ENCODE measurements around the gene STK32B. TPM values are rescaled to one million over a fixed set of nuclear protein-coding genes. Genes with fewer than 3 reads are reported as not detected.
A peak's percentile ranks its signal among the peaks of the same experiment; 100 is the strongest.

Gene STK32B
- total RNA-seq, 4 donors from 2014 or later, result 0.09 to 3.2 (median 0.38) TPM; not detected in 1

GRCh38 chr4:5399790-5400421 is 348.6 kb downstream of the STK32B start:
- TF ChIP-seq POLR2A (IDR thresholded peaks at IDR 0.05), result no peak
- TF ChIP-seq CTCF (IDR thresholded peaks at IDR 0.05), result peak in 5 of 6 experiments; percentile 19 to 61 (median 41)
- H3K9me3 ChIP-seq, result no peaks in the 10 kb centered on the region
- H3K27me3 ChIP-seq, result no peaks in the 10 kb centered on the region
- H3K4me1 ChIP-seq, result no peaks in the 10 kb centered on the region
- no peaks in the 10 kb centered on the region for H3K36me3 ChIP-seq
- intact Hi-C loops (cut with DNase I), result no loop called here
- H3K4me3 ChIP-seq, result no peak overlapping the region
- DNase-seq, result no peak
- 51 to 62% methylated on average over 4 to 8 of the region's 8 CpGs for WGBS, 2 donors
- H3K27ac ChIP-seq, result no peak overlapping the region

GRCh38 chr4:5403746-5404497 is 352.6 kb downstream of the STK32B start:
- 83 to 86% methylated on average over 7 of the region's 7 CpGs for WGBS, 2 donors
- intact Hi-C loops (cut with DNase I), result no loop called here
- TF ChIP-seq POLR2A (IDR thresholded peaks at IDR 0.05), result no peak
- TF ChIP-seq CTCF (IDR thresholded peaks at IDR 0.05), result no peak

GRCh38 chr4:5409237-5409636 is 358.0 kb downstream of the STK32B start:
- Histone ChIP-seq H3K4me1 (no peaks in the 10 kb centered on the region), H3K27me3 (no peaks in the 10 kb centered on the region), H3K27ac (no peak overlapping the region), H3K9me3 (peaks cover 0 to 9% (median 3%) of the 10 kb centered on the region in 3 donors), H3K36me3 (no peaks in the 10 kb centered on the region), H3K4me3 (no peak overlapping the region)
- DNase-seq, result no peak
- WGBS, 2 donors, result 55 to 57% methylated on average over 2 of the region's 2 CpGs
- intact Hi-C loops (cut with DNase I), result no loop called here
- TF ChIP-seq POLR2A (IDR thresholded peaks at IDR 0.05) (no peak), CTCF (IDR thresholded peaks at IDR 0.05) (no peak)

More at GRCh38 chr4:5403746-5404497, 352.6 kb downstream of the STK32B start:
- Histone ChIP-seq H3K9me3 (peaks cover 0 to 9% (median 3%) of the 10 kb centered on the region in 3 donors), H3K27me3 (no peaks in the 10 kb centered on the region), H3K4me1 (no peaks in the 10 kb centered on the region), H3K27ac (no peak overlapping the region), H3K36me3 (no peaks in the 10 kb centered on the region), H3K4me3 (no peak overlapping the region)
- DNase-seq, result no peak

- no peak for DNase-seq
- Histone ChIP-seq H3K27ac (no peak overlapping the region), H3K36me3 (no peaks in the 10 kb centered on the region), H3K27me3 (no peaks in the 10 kb centered on the region), H3K4me3 (no peak overlapping the region), H3K9me3 (peaks cover 0 to 9% (median 3%) of the 10 kb centered on the region in 3 donors), H3K4me1 (no peaks in the 10 kb centered on the region)
- TF ChIP-seq CTCF (IDR thresholded peaks at IDR 0.05) (no peak), POLR2A (IDR thresholded peaks at IDR 0.05) (no peak)
- 44 to 55% methylated on average over 6 of the region's 6 CpGs for WGBS, 2 donors
- intact Hi-C loops (cut with DNase I), result no loop called here
These were observed 358.8 kb downstream of the STK32B start for GRCh38 chr4:5409972-5410618.

- intact Hi-C loops (cut with DNase I), result no loop called here
- 72 to 86% methylated on average over 1 to 3 of the region's 4 CpGs for WGBS, 2 donors
- Histone ChIP-seq H3K27ac (no peak overlapping the region), H3K36me3 (no peaks in the 10 kb centered on the region), H3K9me3 (peaks cover 0 to 8% (median 0%) of the 10 kb centered on the region in 3 donors), H3K4me3 (no peak overlapping the region), H3K27me3 (no peaks in the 10 kb centered on the region), H3K4me1 (no peaks in the 10 kb centered on the region)
- DNase-seq, result no peak
- TF ChIP-seq CTCF (IDR thresholded peaks at IDR 0.05) (no peak), POLR2A (IDR thresholded peaks at IDR 0.05) (no peak)
These were observed 361.0 kb downstream of the STK32B start for GRCh38 chr4:5412296-5412695.
